GM18907 (cell line): ENCODE results near the gene SCCPDH.
A peak's percentile ranks its signal among the peaks of the same experiment; 100 is the strongest.
"Not testable (repeated sequence)": the region's sequence is repeated elsewhere in the genome, so short reads cannot be mapped to it uniquely, and the experiment has no call there.

Experiments
- ATAC-seq: cut with Tn5 transposase; IDR thresholded peaks from one replicate; pipeline ENCODE4 v1.9.1; 2021; ENCODE audit warnings: mild to moderate bottlenecking, moderate library complexity; ENCODE audit not compliant: unreplicated experiment

Gene SCCPDH

GRCh38 chr1:246798606-246799496, 74.6 kb downstream of the SCCPDH start:
- no peak for ATAC-seq

GRCh38 chr1:246800356-246800755, 76.1 kb downstream of the SCCPDH start:
- no peak for ATAC-seq

GRCh38 chr1:246800756-246801155, 76.5 kb downstream of the SCCPDH start:
- no peak for ATAC-seq

GRCh38 chr1:246801241-246802020, 77.2 kb downstream of the SCCPDH start:
- ATAC-seq, result no peak

- no peak for ATAC-seq
Measured at GRCh38 chr1:246803373-246803772, 79.2 kb downstream of the SCCPDH start.

- ATAC-seq, result no peak
Measured at GRCh38 chr1:246803883-246804282, 79.7 kb downstream of the SCCPDH start.

GRCh38 chr1:246805135-246805716, 81.0 kb downstream of the SCCPDH start:
- ATAC-seq, result no peak

GRCh38 chr1:246809473-246809872, 85.3 kb downstream of the SCCPDH start:
- no peak for ATAC-seq

GRCh38 chr1:246811985-246812384, 87.8 kb downstream of the SCCPDH start:
- ATAC-seq, result no peak

GRCh38 chr1:246813325-246813724, 89.1 kb downstream of the SCCPDH start:
- not testable (repeated sequence) for ATAC-seq

GRCh38 chr1:246814890-246815289, 90.7 kb downstream of the SCCPDH start:
- ATAC-seq, result no peak

- peak; percentile 86 for ATAC-seq
Measured at GRCh38 chr1:246815693-246816270, 91.6 kb downstream of the SCCPDH start.
